Neural progenitor cell (in vitro differentiated cells): Measurements from ENCODE around the gene NTRK3.

Source experiments
- EZH2phosphoT487 ChIP-seq: fragments of 200-600 bp; sonication (generic); IDR thresholded peaks from 2 replicates; pipeline ENCODE4 v1.6.1; 2017; ENCODE audit warnings: antibody characterized with exemption
- TF ChIP-seq, protein P1 (sequence below): fragments of 200-600 bp; sonication (generic); IDR thresholded peaks from 2 replicates; pipeline ENCODE4 v1.5.1; 2017; ENCODE audit warnings: antibody characterized with exemption, mild to moderate bottlenecking

DNA sequence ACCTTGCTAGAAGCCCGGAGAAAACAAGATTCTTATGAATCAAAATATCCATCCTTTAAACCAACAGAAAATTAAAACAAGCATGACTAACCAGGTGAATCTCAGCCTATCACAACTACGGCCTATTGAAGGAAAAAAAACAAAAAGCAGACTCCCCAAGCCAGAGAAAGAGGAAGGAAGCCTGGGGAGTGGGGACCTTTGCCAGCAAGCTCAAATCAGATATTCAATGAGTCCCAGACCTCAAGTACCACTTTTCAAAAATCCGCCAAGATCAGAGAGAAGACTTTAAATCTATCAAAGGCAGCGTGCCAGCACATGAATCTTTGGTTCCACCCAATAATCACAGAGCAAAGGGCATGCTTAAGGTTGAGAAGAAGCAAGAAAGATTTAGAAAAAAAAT, 253.8 kb downstream of the NTRK3 start:
- TF ChIP-seq, protein P1, sequence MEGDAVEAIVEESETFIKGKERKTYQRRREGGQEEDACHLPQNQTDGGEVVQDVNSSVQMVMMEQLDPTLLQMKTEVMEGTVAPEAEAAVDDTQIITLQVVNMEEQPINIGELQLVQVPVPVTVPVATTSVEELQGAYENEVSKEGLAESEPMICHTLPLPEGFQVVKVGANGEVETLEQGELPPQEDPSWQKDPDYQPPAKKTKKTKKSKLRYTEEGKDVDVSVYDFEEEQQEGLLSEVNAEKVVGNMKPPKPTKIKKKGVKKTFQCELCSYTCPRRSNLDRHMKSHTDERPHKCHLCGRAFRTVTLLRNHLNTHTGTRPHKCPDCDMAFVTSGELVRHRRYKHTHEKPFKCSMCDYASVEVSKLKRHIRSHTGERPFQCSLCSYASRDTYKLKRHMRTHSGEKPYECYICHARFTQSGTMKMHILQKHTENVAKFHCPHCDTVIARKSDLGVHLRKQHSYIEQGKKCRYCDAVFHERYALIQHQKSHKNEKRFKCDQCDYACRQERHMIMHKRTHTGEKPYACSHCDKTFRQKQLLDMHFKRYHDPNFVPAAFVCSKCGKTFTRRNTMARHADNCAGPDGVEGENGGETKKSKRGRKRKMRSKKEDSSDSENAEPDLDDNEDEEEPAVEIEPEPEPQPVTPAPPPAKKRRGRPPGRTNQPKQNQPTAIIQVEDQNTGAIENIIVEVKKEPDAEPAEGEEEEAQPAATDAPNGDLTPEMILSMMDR = no peak
- no peak for TF ChIP-seq EZH2phosphoT487
